H9 (cell line): ENCODE results near the gene RAB35. TPM values are rescaled to one million over a fixed set of nuclear protein-coding genes. Genes with fewer than 3 reads are reported as not detected.

ENCODE experiments used
- DNase-seq: peaks from one replicate; pipeline ENCODE4 v3.0.0-alpha.2; 2017
- H2AFZ ChIP-seq: one replicate; pipeline ENCODE4 v1.6.1; 2013; ENCODE audit warnings: mild to moderate bottlenecking, low read length, control low read depth, moderate library complexity
- H2AK5ac ChIP-seq: 2 replicates; pipeline ENCODE4 v1.6.1; 2013; ENCODE audit warnings: low read length, control low read depth, mixed read lengths; ENCODE audit not compliant: insufficient read length
- H2BK120ac ChIP-seq: one replicate; pipeline ENCODE4 v1.6.1; 2013; ENCODE audit warnings: low read depth, mild to moderate bottlenecking, low read length, control low read depth, inconsistent platforms; ENCODE audit not compliant: poor library complexity, severe bottlenecking
- H2BK12ac ChIP-seq: 2 replicates; pipeline ENCODE4 v1.6.1; 2013; ENCODE audit warnings: low read length, control low read depth, mixed read lengths, low read depth; ENCODE audit not compliant: insufficient read length
- H2BK15ac ChIP-seq: 2 replicates; pipeline ENCODE4 v1.6.1; 2013; ENCODE audit warnings: low read depth, low read length, control low read depth
- H2BK20ac ChIP-seq: one replicate; pipeline ENCODE4 v1.6.1; 2013; ENCODE audit warnings: low read depth, mild to moderate bottlenecking, low read length, control low read depth, inconsistent platforms; ENCODE audit not compliant: poor library complexity, severe bottlenecking
- H2BK5ac ChIP-seq: 2 replicates; pipeline ENCODE4 v1.6.1; 2013; ENCODE audit warnings: low read length, control low read depth, mixed read lengths; ENCODE audit not compliant: insufficient read length
- H3K14ac ChIP-seq: 2 replicates; pipeline ENCODE4 v1.6.1; 2013; ENCODE audit warnings: low read length, control low read depth; ENCODE audit not compliant: insufficient read depth
- H3K18ac ChIP-seq: 2 replicates; pipeline ENCODE4 v1.6.1; 2013; ENCODE audit warnings: low read depth, mild to moderate bottlenecking, mixed read lengths, low read length, control low read depth; ENCODE audit not compliant: insufficient read length
- H3K23ac ChIP-seq: 2 replicates; pipeline ENCODE4 v1.6.1; 2013; ENCODE audit warnings: low read length, control low read depth, mixed read lengths, low read depth; ENCODE audit not compliant: insufficient read length
- H3K23me2 ChIP-seq: 2 replicates; pipeline ENCODE4 v1.6.1; 2013; ENCODE audit warnings: low read depth, mild to moderate bottlenecking, mixed read lengths, low read length, control low read depth; ENCODE audit not compliant: insufficient read length, poor library complexity, severe bottlenecking
- H3K27ac ChIP-seq: 2 replicates; pipeline ENCODE4 v1.5.1; 2013; ENCODE audit warnings: low read length, control low read depth, mixed read lengths, low read depth; ENCODE audit not compliant: insufficient read length
- H3K27me3 ChIP-seq: 2 replicates; pipeline ENCODE4 v1.6.1; 2013; ENCODE audit warnings: low read length, control low read depth, inconsistent platforms; ENCODE audit not compliant: insufficient read depth
- H3K4ac ChIP-seq: 2 replicates; pipeline ENCODE4 v1.6.1; 2013; ENCODE audit warnings: low read depth, mild to moderate bottlenecking, control low read depth, inconsistent platforms, low read length, moderate library complexity
- H3K4me1 ChIP-seq: 2 replicates; pipeline ENCODE4 v1.6.1; 2013; ENCODE audit warnings: low read length, control low read depth, inconsistent platforms; ENCODE audit not compliant: insufficient read depth
- H3K4me2 ChIP-seq: 2 replicates; pipeline ENCODE4 v1.6.1; 2013; ENCODE audit warnings: low read length, control low read depth, mixed read lengths; ENCODE audit not compliant: insufficient read length, insufficient read depth
- H3K56ac ChIP-seq: 2 replicates; pipeline ENCODE4 v1.6.1; 2013; ENCODE audit warnings: low read depth, mild to moderate bottlenecking, mixed read lengths, low read length, control low read depth; ENCODE audit not compliant: insufficient read length
- H3K79me1 ChIP-seq: 2 replicates; pipeline ENCODE4 v1.6.1; 2013; ENCODE audit warnings: low read depth, mild to moderate bottlenecking, moderate library complexity, low read length, control low read depth, inconsistent platforms; ENCODE audit not compliant: insufficient read depth, poor library complexity, severe bottlenecking
- H3K79me2 ChIP-seq: 2 replicates; pipeline ENCODE4 v1.6.1; 2013; ENCODE audit warnings: low read length, control low read depth, inconsistent platforms; ENCODE audit not compliant: insufficient read depth
- H3K9ac ChIP-seq: 2 replicates; pipeline ENCODE4 v1.6.1; 2013; ENCODE audit warnings: low read length, control low read depth, mixed read lengths; ENCODE audit not compliant: insufficient read length; ENCODE audit errors: extremely low read depth
- H3K9me3 ChIP-seq: one replicate; pipeline ENCODE4 v1.6.1; 2013; ENCODE audit warnings: low read depth, low read length, inconsistent platforms; ENCODE audit not compliant: control insufficient read depth
- H3T11ph ChIP-seq: one replicate; pipeline ENCODE4 v1.6.1; 2013; ENCODE audit warnings: mild to moderate bottlenecking, low read length, control low read depth, inconsistent platforms
- H4K20me1 ChIP-seq: one replicate; pipeline ENCODE4 v1.6.1; 2013; ENCODE audit not compliant: control insufficient read depth, insufficient read length, insufficient read depth
- H4K5ac ChIP-seq: 2 replicates; pipeline ENCODE4 v1.6.1; 2013; ENCODE audit warnings: low read depth, mild to moderate bottlenecking, mixed read lengths, low read length, control low read depth; ENCODE audit not compliant: insufficient read length
- H4K8ac ChIP-seq: replicated peaks from 2 replicates; pipeline ENCODE4 v1.6.1; 2013; ENCODE audit warnings: low read length, control low read depth, mixed read lengths, low read depth; ENCODE audit not compliant: insufficient read length
- H4K91ac ChIP-seq: 2 replicates; pipeline ENCODE4 v1.6.1; 2013; ENCODE audit warnings: low read depth, mild to moderate bottlenecking, moderate library complexity, mixed read lengths, low read length, control low read depth; ENCODE audit not compliant: insufficient read length
- H3K27ac Mint-ChIP-seq, 3 experiments: 2 replicates in 2 of 3; 3 replicates in 1 of 3; pipeline ENCODE4 v1.8.0; 2020 to 2021; ENCODE audit warnings: mixed read lengths in 3 of 3, mild to moderate bottlenecking in 1 of 3, moderate library complexity in 1 of 3
- H3K27me3 Mint-ChIP-seq: 2 replicates; pipeline ENCODE4 v1.8.0; 2021; ENCODE audit warnings: low read depth, mild to moderate bottlenecking, moderate library complexity, mixed read lengths
- H3K36me3 Mint-ChIP-seq, 3 experiments: 2 replicates in 2 of 3; 3 replicates in 1 of 3; pipeline ENCODE4 v1.8.0; 2020 to 2021; ENCODE audit warnings: low read depth in 3 of 3, mixed read lengths in 3 of 3; ENCODE audit not compliant: insufficient read depth in 1 of 3
- H3K4me1 Mint-ChIP-seq, 2 experiments: 2 replicates each; pipeline ENCODE4 v1.8.0; 2020; ENCODE audit warnings: mixed read lengths in 2 of 2
- H3K4me3 Mint-ChIP-seq, 2 experiments: 2 replicates in 1 of 2; 3 replicates in 1 of 2; pipeline ENCODE4 v1.8.0; 2020 to 2021; ENCODE audit warnings: mild to moderate bottlenecking in 2 of 2, mixed read lengths in 2 of 2, moderate library complexity in 1 of 2
- H3K9me3 Mint-ChIP-seq, 2 experiments: 2 replicates in 1 of 2; 3 replicates in 1 of 2; pipeline ENCODE4 v1.8.0; 2020; ENCODE audit warnings: mild to moderate bottlenecking in 2 of 2, mixed read lengths in 2 of 2, moderate library complexity in 1 of 2
- CTCF ChIP-seq: fragments of 200-600 bp; sonication (generic); conservative IDR thresholded peaks from 3 replicates; pipeline ENCODE4 v1.8.0; 2021; ENCODE audit warnings: antibody characterized with exemption, mild to moderate bottlenecking
- WGBS: extraction: QIAGEN DNeasy Blood & Tissue Kit; methylation state at CpG from one replicate; pipeline ENCODE4 v1.1.7; 2013; ENCODE audit warnings: missing lambda C conversion rate, low lambda C conversion rate, mixed read lengths; ENCODE audit not compliant: insufficient read length; ENCODE audit errors: extremely low coverage; 5-methylcytosine and 5-hydroxymethylcytosine counted together
- total RNA-seq: library from RNA; stranded (reverse); gene quantifications from 2 replicates; pipeline ENCODE4 v1.2.1, GENCODE V29; 2021

Gene RAB35
- total RNA-seq, 1 experiment from 2014 or later = 60.0 TPM

GRCh38 chr12:120079411-120080400 is 36.8 kb downstream of the RAB35 start:
- Mint-ChIP-seq H3K4me3 (no peak overlapping the region; a peak in 1 of 5 replicates), H3K4me1 (peaks cover 6 to 9% of the 10 kb centered on the region in 2 experiments), H3K36me3 (peaks cover 3 to 14% (median 13%) of the 10 kb centered on the region in 3 experiments; a peak in 4 of 7 replicates), H3K9me3 (no peaks in the 10 kb centered on the region), H3K27me3 (no peaks in the 10 kb centered on the region), H3K27ac (peak overlapping the region in 1 of 3 experiments; percentile 44; a peak in 4 of 7 replicates)
- no peaks in the 10 kb centered on the region for H4K20me1 ChIP-seq
- no peak overlapping the region for H2BK20ac ChIP-seq
- H3K56ac ChIP-seq = no peak overlapping the region
- no peak overlapping the region for H2BK12ac ChIP-seq
- DNase-seq = no peak
- H3K27me3 ChIP-seq = no peaks in the 10 kb centered on the region
- H4K8ac ChIP-seq = no peak overlapping the region
- no peak overlapping the region for H2BK5ac ChIP-seq
- no peaks in the 10 kb centered on the region for H3K23me2 ChIP-seq
- H3K79me2 ChIP-seq = no peaks in the 10 kb centered on the region
- no peak for TF ChIP-seq CTCF
- no peak overlapping the region for H2AFZ ChIP-seq
- no peak overlapping the region for H3K4ac ChIP-seq
- no peak overlapping the region for H2AK5ac ChIP-seq
- H3K14ac ChIP-seq = no peak overlapping the region
- H3K23ac ChIP-seq = no peak overlapping the region
- H4K5ac ChIP-seq = no peak overlapping the region
- H3K18ac ChIP-seq = no peak overlapping the region
- no CpG with 5 or more reads among the region's 9 CpGs for WGBS
- H3T11ph ChIP-seq = no peak overlapping the region
- no peak overlapping the region for H4K91ac ChIP-seq
- H2BK15ac ChIP-seq = no peak overlapping the region
- H3K4me1 ChIP-seq = peaks cover 3% of the 10 kb centered on the region; the same call in 1 of the 2 replicates
- no peak overlapping the region for H3K4me2 ChIP-seq
- no peak overlapping the region for H3K27ac ChIP-seq
- no peak overlapping the region for H3K9ac ChIP-seq
- H3K79me1 ChIP-seq = no peaks in the 10 kb centered on the region
- H2BK120ac ChIP-seq = no peak overlapping the region
- no peaks in the 10 kb centered on the region for H3K9me3 ChIP-seq
